Uterus (tissue), 2 donors: ENCODE results near the gene HIVEP2.

Source experiments
- POLR2A ChIP-seq, 2 donors: fragments of 450-650 bp; IDR thresholded peaks; one replicate each; pipeline ENCODE4 v1.6.1; 2016; ENCODE audit warnings: antibody characterized with exemption in 2 of 2, mild to moderate bottlenecking in 1 of 2, moderate library complexity in 1 of 2
- TF ChIP-seq, protein P1 (sequence below), 4 experiments: fragments of 200-600 bp in 2 of 4; fragments of 450-650 bp in 2 of 4; sonication (generic) in 2 of 4; IDR thresholded peaks; one replicate each; pipeline ENCODE4 v1.5.1; 2016 to 2019; ENCODE audit warnings: antibody characterized with exemption in 4 of 4, mild to moderate bottlenecking in 2 of 4, moderate library complexity in 1 of 4

- TF ChIP-seq, protein P1, sequence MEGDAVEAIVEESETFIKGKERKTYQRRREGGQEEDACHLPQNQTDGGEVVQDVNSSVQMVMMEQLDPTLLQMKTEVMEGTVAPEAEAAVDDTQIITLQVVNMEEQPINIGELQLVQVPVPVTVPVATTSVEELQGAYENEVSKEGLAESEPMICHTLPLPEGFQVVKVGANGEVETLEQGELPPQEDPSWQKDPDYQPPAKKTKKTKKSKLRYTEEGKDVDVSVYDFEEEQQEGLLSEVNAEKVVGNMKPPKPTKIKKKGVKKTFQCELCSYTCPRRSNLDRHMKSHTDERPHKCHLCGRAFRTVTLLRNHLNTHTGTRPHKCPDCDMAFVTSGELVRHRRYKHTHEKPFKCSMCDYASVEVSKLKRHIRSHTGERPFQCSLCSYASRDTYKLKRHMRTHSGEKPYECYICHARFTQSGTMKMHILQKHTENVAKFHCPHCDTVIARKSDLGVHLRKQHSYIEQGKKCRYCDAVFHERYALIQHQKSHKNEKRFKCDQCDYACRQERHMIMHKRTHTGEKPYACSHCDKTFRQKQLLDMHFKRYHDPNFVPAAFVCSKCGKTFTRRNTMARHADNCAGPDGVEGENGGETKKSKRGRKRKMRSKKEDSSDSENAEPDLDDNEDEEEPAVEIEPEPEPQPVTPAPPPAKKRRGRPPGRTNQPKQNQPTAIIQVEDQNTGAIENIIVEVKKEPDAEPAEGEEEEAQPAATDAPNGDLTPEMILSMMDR (IDR thresholded peaks at IDR 0.05) = no peak
- no peak for TF ChIP-seq POLR2A (IDR thresholded peaks at IDR 0.05)
Measured at GRCh38 chr6:142892254-142893021, 52.5 kb downstream of the HIVEP2 start.
